PC-3 (cell line): ENCODE data around the gene IL25. TPM values are rescaled to one million over a fixed set of nuclear protein-coding genes. Genes with fewer than 3 reads are reported as not detected.
A peak's percentile ranks its signal among the peaks of the same experiment; 100 is the strongest.

Source experiments
- ATAC-seq: fragments of 200-7000 bp; cut with Tn5 transposase; 2 replicates; pipeline ENCODE4 v1.9.1; 2020; ENCODE audit warnings: mild to moderate bottlenecking, moderate library complexity
- BruUV-seq: library from RNA; stranded (reverse); fragments of 400-500 nt; replicated peaks from 2 replicates; lab custom pipeline; 2021; lab: Mats Ljungman, UMichigan
- CTCF ChIA-PET: fragments of 300-600 bp; sonication (Branson Sonifier 250); formaldehyde crosslinking; loops from one replicate; lab custom pipeline; 2022; ENCODE audit warnings: antibody characterized with exemption; lab: Charles Lee
- POLR2A ChIA-PET: fragments of 300-600 bp; sonication (Branson Sonifier 250); formaldehyde crosslinking; loops from one replicate; lab custom pipeline; 2022; ENCODE audit warnings: antibody characterized with exemption; ENCODE audit not compliant: unreplicated experiment; lab: Charles Lee
- DNase-seq: peaks from one replicate; pipeline ENCODE4 v3.0.0-alpha.2; 2015
- H2AFZ ChIP-seq: fragments of 300-600 bp; sonication (generic); 2 replicates; pipeline ENCODE4 v1.6.0; 2016; ENCODE audit warnings: antibody characterized with exemption, low read length
- H3F3A ChIP-seq: fragments of 300-600 bp; sonication (generic); one replicate; pipeline ENCODE4 v1.6.0; 2017; ENCODE audit warnings: antibody characterized with exemption, low read length, control low read depth, mild to moderate bottlenecking; ENCODE audit not compliant: unreplicated experiment
- H3K27ac ChIP-seq: fragments of 300-600 bp; sonication (generic); 2 replicates; pipeline ENCODE4 v1.5.1; 2016; ENCODE audit warnings: mild to moderate bottlenecking, low read length
- H3K27me3 ChIP-seq: fragments of 300-600 bp; sonication (generic); 2 replicates; pipeline ENCODE4 v1.6.1; 2016; ENCODE audit warnings: low read length, mixed read lengths
- H3K36me3 ChIP-seq: fragments of 300-600 bp; sonication (generic); 2 replicates; pipeline ENCODE4 v1.6.1; 2016; ENCODE audit warnings: low read depth, mixed run types, low read length, mixed read lengths
- H3K4me1 ChIP-seq: fragments of 300-600 bp; sonication (generic); 2 replicates; pipeline ENCODE4 v1.5.1; 2016; ENCODE audit warnings: low read length; ENCODE audit not compliant: insufficient read depth
- H3K4me2 ChIP-seq: fragments of 300-600 bp; sonication (generic); 2 replicates; pipeline ENCODE4 v1.6.0; 2016; ENCODE audit warnings: low read length
- H3K4me3 ChIP-seq: fragments of 300-600 bp; sonication (generic); 2 replicates; pipeline ENCODE4 v1.5.1; 2016; ENCODE audit warnings: mild to moderate bottlenecking, low read length, mixed read lengths
- H3K79me2 ChIP-seq: fragments of 300-600 bp; sonication (generic); 2 replicates; pipeline ENCODE4 v1.6.1; 2017; ENCODE audit warnings: low read length, mixed read lengths
- H3K9ac ChIP-seq: fragments of 300-600 bp; sonication (generic); 2 replicates; pipeline ENCODE4 v1.6.0; 2016; ENCODE audit warnings: mild to moderate bottlenecking, low read length
- H3K9me2 ChIP-seq: fragments of 300-600 bp; sonication (generic); replicated peaks from 2 replicates; pipeline ENCODE4 v1.6.1; 2016; ENCODE audit warnings: mixed run types, low read length, mixed read lengths
- H3K9me3 ChIP-seq: fragments of 300-600 bp; sonication (generic); 2 replicates; pipeline ENCODE4 v1.6.1; 2016; ENCODE audit warnings: low read length, mixed read lengths
- H4K20me1 ChIP-seq: fragments of 300-600 bp; sonication (generic); 2 replicates; pipeline ENCODE4 v1.6.1; 2016; ENCODE audit warnings: low read length, mixed read lengths
- CTCF ChIP-seq: fragments of 300-600 bp; sonication (generic); conservative IDR thresholded peaks from 2 replicates; pipeline ENCODE4 v1.5.1; 2017; ENCODE audit warnings: antibody characterized with exemption, low read depth, mild to moderate bottlenecking, low read length
- EZH2 ChIP-seq: fragments of 300-600 bp; sonication (generic); IDR thresholded peaks from one replicate; pipeline ENCODE4 v1.6.1; 2017; ENCODE audit warnings: antibody characterized with exemption, mild to moderate bottlenecking, low read length; ENCODE audit not compliant: unreplicated experiment
- EZH2phosphoT487 ChIP-seq: fragments of 300-600 bp; sonication (generic); IDR thresholded peaks from 2 replicates; pipeline ENCODE4 v1.6.1; 2018; ENCODE audit warnings: mild to moderate bottlenecking, antibody characterized with exemption, low read length, borderline replicate concordance
- intact Hi-C: fragments of 100-400 bp; cut with micrococcal nuclease; formaldehyde crosslinking; loops from 2 replicates; pipeline ENCODE4 v1.9.0; 2023
- total RNA-seq: library from RNA; depleted of rRNA; stranded (reverse); fragments of >200 nt; gene quantifications from 2 replicates; pipeline ENCODE4 v1.2.3, GENCODE V29; 2014

IL25 gene
- total RNA-seq, 1 experiment from 2014 or later = not detected

GRCh38 chr14:23358042-23358441 is 14.6 kb upstream of the IL25 start:
- CTCF ChIA-PET = no interaction called here
- Histone ChIP-seq H3K4me3 (no peak overlapping the region), H3K27me3 (peaks cover 46% of the 10 kb centered on the region), H3K9me3 (no peaks in the 10 kb centered on the region), H4K20me1 (no peaks in the 10 kb centered on the region), H3K9me2 (no peaks in the 10 kb centered on the region), H3K4me1 (no peaks in the 10 kb centered on the region), H3F3A (no peaks in the 10 kb centered on the region), H3K9ac (no peak overlapping the region), H3K79me2 (no peaks in the 10 kb centered on the region), H3K27ac (no peak overlapping the region), H2AFZ (no peak overlapping the region), H3K4me2 (no peak overlapping the region), H3K36me3 (no peaks in the 10 kb centered on the region)
- intact Hi-C loops = no loop called here
- DNase-seq (no peak), ATAC-seq (peak; percentile 42; the same call in 1 of the 2 replicates)
- no TSS peak for BruUV-seq
- TF ChIP-seq EZH2 = no peak
- TF ChIP-seq EZH2phosphoT487 = no peak
- no peak for TF ChIP-seq CTCF
- POLR2A ChIA-PET = interaction anchor here (0.7 kb wide), 1 partner anchor 112 kb away, joined by 4 read pairs; no protein-coding TSS in a partner anchor

- POLR2A ChIA-PET = interaction anchor here (0.7 kb wide), 1 partner anchor 113 kb away, joined by 4 read pairs; no protein-coding TSS in a partner anchor
- Histone ChIP-seq H3K4me2 (no peak overlapping the region), H4K20me1 (no peaks in the 10 kb centered on the region), H3K9me3 (no peaks in the 10 kb centered on the region), H2AFZ (no peak overlapping the region), H3K27ac (no peak overlapping the region), H3K4me3 (no peak overlapping the region), H3K9ac (no peak overlapping the region), H3K79me2 (no peaks in the 10 kb centered on the region), H3K4me1 (no peaks in the 10 kb centered on the region), H3K27me3 (peaks cover 44% of the 10 kb centered on the region), H3K9me2 (no peaks in the 10 kb centered on the region), H3K36me3 (no peaks in the 10 kb centered on the region), H3F3A (no peaks in the 10 kb centered on the region)
- no peak for TF ChIP-seq EZH2
- TF ChIP-seq EZH2phosphoT487 = no peak
- TF ChIP-seq CTCF = no peak
- DNase-seq (no peak), ATAC-seq (no peak)
- intact Hi-C loops = no loop called here
- CTCF ChIA-PET = no interaction called here
- BruUV-seq = no TSS peak
Observed at GRCh38 chr14:23358553-23359166, 13.9 kb upstream of the IL25 start.

GRCh38 chr14:23359167-23359626 is 13.4 kb upstream of the IL25 start:
- Histone ChIP-seq H3K4me1 (no peaks in the 10 kb centered on the region), H3K79me2 (no peaks in the 10 kb centered on the region), H3K9me2 (no peaks in the 10 kb centered on the region), H3K27me3 (peaks cover 44% of the 10 kb centered on the region), H2AFZ (no peak overlapping the region), H4K20me1 (no peaks in the 10 kb centered on the region), H3K36me3 (no peaks in the 10 kb centered on the region), H3F3A (no peaks in the 10 kb centered on the region), H3K4me3 (no peak overlapping the region), H3K9ac (no peak overlapping the region), H3K9me3 (no peaks in the 10 kb centered on the region), H3K27ac (no peak overlapping the region), H3K4me2 (no peak overlapping the region)
- CTCF ChIA-PET = no interaction called here
- no TSS peak for BruUV-seq
- no peak for TF ChIP-seq EZH2
- no peak for TF ChIP-seq EZH2phosphoT487
- no peak for TF ChIP-seq CTCF
- POLR2A ChIA-PET = no interaction called here
- DNase-seq = no peak
- intact Hi-C loops = no loop called here
- no peak for ATAC-seq
